ENCODE measurements around the gene CD300E.
"Not testable (repeated sequence)": the region's sequence is repeated elsewhere in the genome, so short reads cannot be mapped to it uniquely, and the experiment has no call there.

CD300E gene

DNA sequence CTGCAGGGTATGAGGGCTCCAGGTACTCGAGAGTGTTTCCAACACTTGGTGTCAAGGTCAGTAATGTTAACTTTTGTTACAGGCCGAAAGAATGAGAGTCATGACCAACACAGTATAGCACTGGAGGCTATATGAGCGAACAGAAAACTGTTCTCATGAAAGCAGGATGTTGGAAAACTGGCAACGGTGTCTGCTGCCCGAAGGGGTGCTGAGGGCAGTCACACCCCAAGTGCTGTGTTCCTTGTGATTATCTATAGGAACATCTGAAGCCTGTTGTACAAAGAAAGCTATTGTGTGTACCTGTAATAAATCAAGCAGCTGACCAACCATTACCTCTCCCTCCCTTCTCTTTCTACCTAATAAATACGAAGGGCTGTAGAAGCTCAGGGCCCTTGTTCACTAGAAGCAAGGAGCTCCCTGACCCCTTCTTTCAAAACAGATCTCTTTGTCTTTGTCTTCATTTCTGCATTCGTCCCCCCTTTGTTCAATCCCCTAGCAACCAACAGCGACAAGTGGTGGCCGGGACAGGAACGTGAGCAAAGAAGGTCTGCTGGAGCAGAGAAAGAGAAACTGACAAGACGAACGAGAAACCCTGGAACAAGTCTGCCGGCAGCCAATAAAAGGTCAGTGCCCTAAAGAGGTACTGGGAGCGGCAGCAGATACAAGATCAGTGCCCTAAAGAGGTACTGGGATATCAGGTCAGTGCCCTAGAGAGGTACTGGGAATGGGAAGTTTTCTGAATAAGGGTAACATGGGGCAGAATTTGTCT lies 39.1 kb downstream of the CD300E start:
- TF ChIP-seq, protein P1, sequence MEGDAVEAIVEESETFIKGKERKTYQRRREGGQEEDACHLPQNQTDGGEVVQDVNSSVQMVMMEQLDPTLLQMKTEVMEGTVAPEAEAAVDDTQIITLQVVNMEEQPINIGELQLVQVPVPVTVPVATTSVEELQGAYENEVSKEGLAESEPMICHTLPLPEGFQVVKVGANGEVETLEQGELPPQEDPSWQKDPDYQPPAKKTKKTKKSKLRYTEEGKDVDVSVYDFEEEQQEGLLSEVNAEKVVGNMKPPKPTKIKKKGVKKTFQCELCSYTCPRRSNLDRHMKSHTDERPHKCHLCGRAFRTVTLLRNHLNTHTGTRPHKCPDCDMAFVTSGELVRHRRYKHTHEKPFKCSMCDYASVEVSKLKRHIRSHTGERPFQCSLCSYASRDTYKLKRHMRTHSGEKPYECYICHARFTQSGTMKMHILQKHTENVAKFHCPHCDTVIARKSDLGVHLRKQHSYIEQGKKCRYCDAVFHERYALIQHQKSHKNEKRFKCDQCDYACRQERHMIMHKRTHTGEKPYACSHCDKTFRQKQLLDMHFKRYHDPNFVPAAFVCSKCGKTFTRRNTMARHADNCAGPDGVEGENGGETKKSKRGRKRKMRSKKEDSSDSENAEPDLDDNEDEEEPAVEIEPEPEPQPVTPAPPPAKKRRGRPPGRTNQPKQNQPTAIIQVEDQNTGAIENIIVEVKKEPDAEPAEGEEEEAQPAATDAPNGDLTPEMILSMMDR (IDR thresholded peaks at IDR 0.05; ENCODE audit: low read depth, low read length), result no peak
- no peak for DNase-seq (ENCODE audit: low read depth, low spot score)
- in situ Hi-C loops (cut with HindIII; ENCODE audit: low sequenced_read_pairs), result no loop called here
- no peak overlapping the region for H3K4me3 ChIP-seq (ENCODE audit: low read depth, low read length)

GRCh38 chr17:74582633-74583032 lies 40.9 kb downstream of the CD300E start:
- no peak overlapping the region for H3K4me3 ChIP-seq (ENCODE audit: low read depth, low read length)
- in situ Hi-C loops (cut with HindIII; ENCODE audit: low sequenced_read_pairs), result no loop called here
- no peak for DNase-seq (ENCODE audit: low read depth, low spot score)
- TF ChIP-seq, protein P1 (IDR thresholded peaks at IDR 0.05; ENCODE audit: low read depth, low read length), result no peak

- DNase-seq (ENCODE audit: low read depth, low spot score), result no peak
- H3K4me3 ChIP-seq (ENCODE audit: low read depth, low read length), result no peak overlapping the region
- in situ Hi-C loops (cut with HindIII; ENCODE audit: low sequenced_read_pairs), result no loop called here
- TF ChIP-seq, protein P1 (IDR thresholded peaks at IDR 0.05; ENCODE audit: low read depth, low read length), result no peak
Measured at GRCh38 chr17:74579900-74580299, 43.6 kb downstream of the CD300E start.

- TF ChIP-seq, protein P1 (IDR thresholded peaks at IDR 0.05; ENCODE audit: low read depth, low read length), result no peak
- in situ Hi-C loops (cut with HindIII; ENCODE audit: low sequenced_read_pairs), result no loop called here
- DNase-seq (ENCODE audit: low read depth, low spot score), result no peak
- H3K4me3 ChIP-seq (ENCODE audit: low read depth, low read length), result no peak overlapping the region
Measured at GRCh38 chr17:74578979-74579378, 44.6 kb downstream of the CD300E start.

DNA sequence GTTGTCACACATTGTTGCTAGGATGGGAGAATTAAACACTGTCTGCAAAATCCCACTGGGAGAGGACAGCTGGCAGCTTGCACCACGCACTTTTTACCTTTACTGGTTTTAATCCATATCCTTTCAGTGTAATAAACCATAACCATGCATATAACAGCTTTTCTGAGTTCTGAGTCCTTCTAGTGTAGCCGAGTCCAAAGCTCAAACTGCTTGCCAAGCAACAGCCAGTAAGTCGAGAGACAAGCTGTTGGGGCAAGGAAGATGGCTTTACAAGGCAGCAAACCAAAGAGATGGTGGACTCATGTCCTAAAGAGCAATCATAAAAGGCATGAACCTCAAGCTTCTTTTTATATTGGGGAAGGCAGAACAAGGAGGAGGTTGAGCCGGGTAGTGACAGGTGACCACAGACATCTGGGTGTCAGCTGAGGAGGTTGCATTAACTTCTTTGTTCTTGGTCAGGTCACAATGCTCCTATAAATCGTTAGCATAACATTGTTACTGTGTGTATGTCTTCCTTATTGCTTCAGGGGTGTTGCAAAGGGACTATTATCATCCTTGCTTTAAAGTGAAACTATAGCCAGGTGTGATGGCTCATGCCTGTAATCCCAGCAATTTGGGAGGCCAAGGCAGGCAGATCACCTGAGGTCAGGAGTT lies 48.9 kb downstream of the CD300E start:
- TF ChIP-seq, protein P1 (IDR thresholded peaks at IDR 0.05; ENCODE audit: low read depth, low read length), result no peak
- no peak for DNase-seq (ENCODE audit: low read depth, low spot score)
- no peak overlapping the region for H3K4me3 ChIP-seq (ENCODE audit: low read depth, low read length)
- in situ Hi-C loops (cut with HindIII; ENCODE audit: low sequenced_read_pairs), result no loop called here

GRCh38 chr17:74573635-74574034 lies 49.9 kb downstream of the CD300E start:
- H3K4me3 ChIP-seq (ENCODE audit: low read depth, low read length); DNase-seq (ENCODE audit: low read depth, low spot score); in situ Hi-C loops (cut with HindIII; ENCODE audit: low sequenced_read_pairs): not testable (repeated sequence)

GRCh38 chr17:74573169-74573568 lies 50.4 kb downstream of the CD300E start:
- TF ChIP-seq, protein P1 (IDR thresholded peaks at IDR 0.05; ENCODE audit: low read depth, low read length), result no peak
- H3K4me3 ChIP-seq (ENCODE audit: low read depth, low read length), result no peak overlapping the region
- DNase-seq (ENCODE audit: low read depth, low spot score), result no peak
- in situ Hi-C loops (cut with HindIII; ENCODE audit: low sequenced_read_pairs), result no loop called here

All from astrocyte of the spinal cord (primary cell).